H9 (cell line): ENCODE results near the gene COTL1. TPM values are rescaled to one million over a fixed set of nuclear protein-coding genes. Genes with fewer than 3 reads are reported as not detected.

ENCODE experiments used
- DNase-seq: peaks from one replicate; pipeline ENCODE4 v3.0.0-alpha.2; 2017
- H2AFZ ChIP-seq: one replicate; pipeline ENCODE4 v1.6.1; 2013; ENCODE audit warnings: mild to moderate bottlenecking, low read length, control low read depth, moderate library complexity
- H2AK5ac ChIP-seq: 2 replicates; pipeline ENCODE4 v1.6.1; 2013; ENCODE audit warnings: low read length, control low read depth, mixed read lengths; ENCODE audit not compliant: insufficient read length
- H2BK120ac ChIP-seq: one replicate; pipeline ENCODE4 v1.6.1; 2013; ENCODE audit warnings: low read depth, mild to moderate bottlenecking, low read length, control low read depth, inconsistent platforms; ENCODE audit not compliant: poor library complexity, severe bottlenecking
- H2BK12ac ChIP-seq: 2 replicates; pipeline ENCODE4 v1.6.1; 2013; ENCODE audit warnings: low read length, control low read depth, mixed read lengths, low read depth; ENCODE audit not compliant: insufficient read length
- H2BK15ac ChIP-seq: 2 replicates; pipeline ENCODE4 v1.6.1; 2013; ENCODE audit warnings: low read depth, low read length, control low read depth
- H2BK20ac ChIP-seq: one replicate; pipeline ENCODE4 v1.6.1; 2013; ENCODE audit warnings: low read depth, mild to moderate bottlenecking, low read length, control low read depth, inconsistent platforms; ENCODE audit not compliant: poor library complexity, severe bottlenecking
- H2BK5ac ChIP-seq: 2 replicates; pipeline ENCODE4 v1.6.1; 2013; ENCODE audit warnings: low read length, control low read depth, mixed read lengths; ENCODE audit not compliant: insufficient read length
- H3K14ac ChIP-seq: 2 replicates; pipeline ENCODE4 v1.6.1; 2013; ENCODE audit warnings: low read length, control low read depth; ENCODE audit not compliant: insufficient read depth
- H3K18ac ChIP-seq: 2 replicates; pipeline ENCODE4 v1.6.1; 2013; ENCODE audit warnings: low read depth, mild to moderate bottlenecking, mixed read lengths, low read length, control low read depth; ENCODE audit not compliant: insufficient read length
- H3K23ac ChIP-seq: 2 replicates; pipeline ENCODE4 v1.6.1; 2013; ENCODE audit warnings: low read length, control low read depth, mixed read lengths, low read depth; ENCODE audit not compliant: insufficient read length
- H3K23me2 ChIP-seq: 2 replicates; pipeline ENCODE4 v1.6.1; 2013; ENCODE audit warnings: low read depth, mild to moderate bottlenecking, mixed read lengths, low read length, control low read depth; ENCODE audit not compliant: insufficient read length, poor library complexity, severe bottlenecking
- H3K27ac ChIP-seq: 2 replicates; pipeline ENCODE4 v1.5.1; 2013; ENCODE audit warnings: low read length, control low read depth, mixed read lengths, low read depth; ENCODE audit not compliant: insufficient read length
- H3K27me3 ChIP-seq: 2 replicates; pipeline ENCODE4 v1.6.1; 2013; ENCODE audit warnings: low read length, control low read depth, inconsistent platforms; ENCODE audit not compliant: insufficient read depth
- H3K4ac ChIP-seq: 2 replicates; pipeline ENCODE4 v1.6.1; 2013; ENCODE audit warnings: low read depth, mild to moderate bottlenecking, control low read depth, inconsistent platforms, low read length, moderate library complexity
- H3K4me1 ChIP-seq: 2 replicates; pipeline ENCODE4 v1.6.1; 2013; ENCODE audit warnings: low read length, control low read depth, inconsistent platforms; ENCODE audit not compliant: insufficient read depth
- H3K4me2 ChIP-seq: 2 replicates; pipeline ENCODE4 v1.6.1; 2013; ENCODE audit warnings: low read length, control low read depth, mixed read lengths; ENCODE audit not compliant: insufficient read length, insufficient read depth
- H3K56ac ChIP-seq: 2 replicates; pipeline ENCODE4 v1.6.1; 2013; ENCODE audit warnings: low read depth, mild to moderate bottlenecking, mixed read lengths, low read length, control low read depth; ENCODE audit not compliant: insufficient read length
- H3K79me1 ChIP-seq: 2 replicates; pipeline ENCODE4 v1.6.1; 2013; ENCODE audit warnings: low read depth, mild to moderate bottlenecking, moderate library complexity, low read length, control low read depth, inconsistent platforms; ENCODE audit not compliant: insufficient read depth, poor library complexity, severe bottlenecking
- H3K79me2 ChIP-seq: 2 replicates; pipeline ENCODE4 v1.6.1; 2013; ENCODE audit warnings: low read length, control low read depth, inconsistent platforms; ENCODE audit not compliant: insufficient read depth
- H3K9ac ChIP-seq: 2 replicates; pipeline ENCODE4 v1.6.1; 2013; ENCODE audit warnings: low read length, control low read depth, mixed read lengths; ENCODE audit not compliant: insufficient read length; ENCODE audit errors: extremely low read depth
- H3K9me3 ChIP-seq: one replicate; pipeline ENCODE4 v1.6.1; 2013; ENCODE audit warnings: low read depth, low read length, inconsistent platforms; ENCODE audit not compliant: control insufficient read depth
- H3T11ph ChIP-seq: one replicate; pipeline ENCODE4 v1.6.1; 2013; ENCODE audit warnings: mild to moderate bottlenecking, low read length, control low read depth, inconsistent platforms
- H4K20me1 ChIP-seq: one replicate; pipeline ENCODE4 v1.6.1; 2013; ENCODE audit not compliant: control insufficient read depth, insufficient read length, insufficient read depth
- H4K5ac ChIP-seq: 2 replicates; pipeline ENCODE4 v1.6.1; 2013; ENCODE audit warnings: low read depth, mild to moderate bottlenecking, mixed read lengths, low read length, control low read depth; ENCODE audit not compliant: insufficient read length
- H4K8ac ChIP-seq: replicated peaks from 2 replicates; pipeline ENCODE4 v1.6.1; 2013; ENCODE audit warnings: low read length, control low read depth, mixed read lengths, low read depth; ENCODE audit not compliant: insufficient read length
- H4K91ac ChIP-seq: 2 replicates; pipeline ENCODE4 v1.6.1; 2013; ENCODE audit warnings: low read depth, mild to moderate bottlenecking, moderate library complexity, mixed read lengths, low read length, control low read depth; ENCODE audit not compliant: insufficient read length
- H3K27ac Mint-ChIP-seq, 3 experiments: 2 replicates in 2 of 3; 3 replicates in 1 of 3; pipeline ENCODE4 v1.8.0; 2020 to 2021; ENCODE audit warnings: mixed read lengths in 3 of 3, mild to moderate bottlenecking in 1 of 3, moderate library complexity in 1 of 3
- H3K27me3 Mint-ChIP-seq: 2 replicates; pipeline ENCODE4 v1.8.0; 2021; ENCODE audit warnings: low read depth, mild to moderate bottlenecking, moderate library complexity, mixed read lengths
- H3K36me3 Mint-ChIP-seq, 3 experiments: 2 replicates in 2 of 3; 3 replicates in 1 of 3; pipeline ENCODE4 v1.8.0; 2020 to 2021; ENCODE audit warnings: low read depth in 3 of 3, mixed read lengths in 3 of 3; ENCODE audit not compliant: insufficient read depth in 1 of 3
- H3K4me1 Mint-ChIP-seq, 2 experiments: 2 replicates each; pipeline ENCODE4 v1.8.0; 2020; ENCODE audit warnings: mixed read lengths in 2 of 2
- H3K4me3 Mint-ChIP-seq, 2 experiments: 2 replicates in 1 of 2; 3 replicates in 1 of 2; pipeline ENCODE4 v1.8.0; 2020 to 2021; ENCODE audit warnings: mild to moderate bottlenecking in 2 of 2, mixed read lengths in 2 of 2, moderate library complexity in 1 of 2
- H3K9me3 Mint-ChIP-seq, 2 experiments: 2 replicates in 1 of 2; 3 replicates in 1 of 2; pipeline ENCODE4 v1.8.0; 2020; ENCODE audit warnings: mild to moderate bottlenecking in 2 of 2, mixed read lengths in 2 of 2, moderate library complexity in 1 of 2
- WGBS: extraction: QIAGEN DNeasy Blood & Tissue Kit; methylation state at CpG from one replicate; pipeline ENCODE4 v1.1.7; 2013; ENCODE audit warnings: missing lambda C conversion rate, low lambda C conversion rate, mixed read lengths; ENCODE audit not compliant: insufficient read length; ENCODE audit errors: extremely low coverage; 5-methylcytosine and 5-hydroxymethylcytosine counted together
- total RNA-seq: library from RNA; stranded (reverse); gene quantifications from 2 replicates; pipeline ENCODE4 v1.2.1, GENCODE V29; 2021
- TF ChIP-seq, protein P1 (sequence below): fragments of 200-600 bp; sonication (generic); conservative IDR thresholded peaks from 3 replicates; pipeline ENCODE4 v1.8.0; 2021; ENCODE audit warnings: antibody characterized with exemption, mild to moderate bottlenecking

COTL1 gene
- total RNA-seq, 1 experiment from 2014 or later = 81.4 TPM

DNA sequence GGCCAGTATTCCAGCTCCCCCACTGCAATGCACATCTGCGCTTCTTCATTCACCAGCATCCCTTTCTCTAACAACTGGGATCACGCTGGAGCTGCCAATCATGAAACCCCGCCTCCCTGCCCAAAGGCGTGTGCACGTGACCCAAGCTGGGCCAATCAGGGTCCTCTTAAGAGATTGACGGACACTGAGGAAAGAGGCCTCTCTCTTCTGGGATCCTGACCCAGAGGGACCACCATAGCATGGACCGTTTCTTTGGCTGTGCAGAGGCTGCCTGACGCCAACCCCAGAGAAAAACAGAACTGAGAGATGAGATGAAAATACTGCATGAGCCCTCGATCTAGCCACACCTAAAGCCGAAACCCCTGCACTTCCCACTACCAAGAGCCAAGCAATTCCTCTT lies 32.0 kb downstream of the COTL1 start:
- H3K4me1 ChIP-seq = no peaks in the 10 kb centered on the region
- no peak overlapping the region for H3K4me2 ChIP-seq
- no peaks in the 10 kb centered on the region for H3K27me3 ChIP-seq
- H2BK5ac ChIP-seq = no peak overlapping the region
- peak; percentile 84 for DNase-seq
- H2BK20ac ChIP-seq = no peak overlapping the region
- H2AK5ac ChIP-seq = no peak overlapping the region
- no peak overlapping the region for H3K23ac ChIP-seq
- no peak overlapping the region for H2BK120ac ChIP-seq
- H4K8ac ChIP-seq = no peak overlapping the region
- Mint-ChIP-seq H3K4me1 (peaks cover 17 to 20% of the 10 kb centered on the region in 2 experiments), H3K4me3 (no peak overlapping the region), H3K27ac (peak overlapping the region in 2 of 3 experiments; percentile 76 to 83; a peak in 4 of 7 replicates), H3K27me3 (no peaks in the 10 kb centered on the region), H3K36me3 (peaks cover 4 to 13% (median 8%) of the 10 kb centered on the region in 3 experiments; a peak in 5 of 7 replicates), H3K9me3 (no peaks in the 10 kb centered on the region)
- H4K91ac ChIP-seq = no peak overlapping the region
- H3K27ac ChIP-seq = no peak overlapping the region
- no peak overlapping the region for H3K18ac ChIP-seq
- H3K56ac ChIP-seq = no peak overlapping the region
- H3K4ac ChIP-seq = no peak overlapping the region
- WGBS = no CpG with 5 or more reads among the region's 10 CpGs
- H3T11ph ChIP-seq = no peak overlapping the region
- no peak overlapping the region for H3K14ac ChIP-seq
- no peaks in the 10 kb centered on the region for H4K20me1 ChIP-seq
- TF ChIP-seq, protein P1, sequence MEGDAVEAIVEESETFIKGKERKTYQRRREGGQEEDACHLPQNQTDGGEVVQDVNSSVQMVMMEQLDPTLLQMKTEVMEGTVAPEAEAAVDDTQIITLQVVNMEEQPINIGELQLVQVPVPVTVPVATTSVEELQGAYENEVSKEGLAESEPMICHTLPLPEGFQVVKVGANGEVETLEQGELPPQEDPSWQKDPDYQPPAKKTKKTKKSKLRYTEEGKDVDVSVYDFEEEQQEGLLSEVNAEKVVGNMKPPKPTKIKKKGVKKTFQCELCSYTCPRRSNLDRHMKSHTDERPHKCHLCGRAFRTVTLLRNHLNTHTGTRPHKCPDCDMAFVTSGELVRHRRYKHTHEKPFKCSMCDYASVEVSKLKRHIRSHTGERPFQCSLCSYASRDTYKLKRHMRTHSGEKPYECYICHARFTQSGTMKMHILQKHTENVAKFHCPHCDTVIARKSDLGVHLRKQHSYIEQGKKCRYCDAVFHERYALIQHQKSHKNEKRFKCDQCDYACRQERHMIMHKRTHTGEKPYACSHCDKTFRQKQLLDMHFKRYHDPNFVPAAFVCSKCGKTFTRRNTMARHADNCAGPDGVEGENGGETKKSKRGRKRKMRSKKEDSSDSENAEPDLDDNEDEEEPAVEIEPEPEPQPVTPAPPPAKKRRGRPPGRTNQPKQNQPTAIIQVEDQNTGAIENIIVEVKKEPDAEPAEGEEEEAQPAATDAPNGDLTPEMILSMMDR = no peak
- H4K5ac ChIP-seq = no peak overlapping the region
- H2BK15ac ChIP-seq = no peak overlapping the region
- H2BK12ac ChIP-seq = no peak overlapping the region
- no peak overlapping the region for H3K9ac ChIP-seq
- H2AFZ ChIP-seq = no peak overlapping the region
- no peaks in the 10 kb centered on the region for H3K23me2 ChIP-seq
- H3K79me1 ChIP-seq = no peaks in the 10 kb centered on the region
- no peaks in the 10 kb centered on the region for H3K79me2 ChIP-seq
- no peaks in the 10 kb centered on the region for H3K9me3 ChIP-seq
